ENCODE results near the gene CLCN5. TPM values are rescaled to one million over a fixed set of nuclear protein-coding genes. Genes with fewer than 3 reads are reported as not detected.

CLCN5 gene
- total RNA-seq, 1 experiment from 2014 or later: 2.9 TPM

DNA sequence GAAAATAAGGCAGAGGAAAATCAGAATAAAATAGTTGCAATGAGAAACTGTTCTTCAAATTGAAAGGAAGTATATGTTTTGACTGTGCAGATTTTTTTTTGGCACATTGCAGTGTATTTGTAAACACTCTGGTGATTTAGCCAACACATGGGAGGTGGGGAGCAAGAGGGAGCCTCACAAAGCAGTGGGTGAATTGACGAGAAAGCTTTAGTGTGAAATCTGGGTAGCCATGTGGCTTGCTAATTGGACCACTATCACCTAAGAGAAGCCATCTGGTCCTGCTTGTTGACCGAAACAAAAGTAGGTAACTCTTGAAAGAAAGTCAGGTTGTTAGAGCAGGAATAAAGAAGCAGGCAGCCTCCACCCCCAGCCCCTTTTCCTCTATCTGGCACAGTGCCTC is 10.4 kb downstream of the CLCN5 start:
- DNase-seq (ENCODE audit: low read depth): no peak

DNA sequence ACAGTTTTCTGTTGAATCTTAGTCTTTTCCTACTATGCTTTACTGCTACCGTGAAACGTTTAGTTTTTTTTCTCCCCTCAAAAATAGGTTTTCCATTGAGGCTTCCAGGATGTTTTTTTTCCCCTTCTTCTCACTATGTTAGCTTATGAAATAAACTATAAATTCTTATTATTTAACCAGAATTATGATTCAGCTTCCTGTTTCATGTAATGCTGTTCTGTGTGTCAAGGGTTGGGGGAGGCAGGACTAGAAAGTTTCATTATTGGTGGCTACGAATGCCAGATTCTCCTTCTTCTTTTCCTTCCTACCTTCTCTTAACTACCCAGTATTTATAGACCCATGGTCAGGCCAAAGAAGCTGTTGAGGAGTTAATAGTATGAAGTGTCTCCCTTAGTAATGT is 11.8 kb downstream of the CLCN5 start:
- no peak for DNase-seq (ENCODE audit: low read depth)

DNA sequence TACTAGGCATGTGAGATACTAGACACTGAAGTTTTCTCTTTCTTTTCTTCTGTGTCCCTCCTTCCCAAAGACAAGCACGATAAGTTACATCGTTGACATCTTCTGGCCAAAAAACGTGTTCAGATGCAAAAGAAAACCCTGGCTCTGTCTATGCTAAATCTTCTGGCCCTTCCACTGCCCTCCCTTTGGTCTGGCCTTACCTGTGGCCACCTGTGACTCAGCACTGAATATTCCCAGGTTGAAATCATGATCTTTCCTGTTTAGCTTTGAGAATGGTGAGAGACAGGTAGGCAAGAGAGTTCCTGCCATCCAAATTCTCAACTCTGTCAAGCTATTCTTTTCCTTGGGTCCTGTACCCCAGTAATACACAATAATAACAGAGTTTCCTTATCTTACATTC is 12.3 kb downstream of the CLCN5 start:
- DNase-seq (ENCODE audit: low read depth): no peak

DNA sequence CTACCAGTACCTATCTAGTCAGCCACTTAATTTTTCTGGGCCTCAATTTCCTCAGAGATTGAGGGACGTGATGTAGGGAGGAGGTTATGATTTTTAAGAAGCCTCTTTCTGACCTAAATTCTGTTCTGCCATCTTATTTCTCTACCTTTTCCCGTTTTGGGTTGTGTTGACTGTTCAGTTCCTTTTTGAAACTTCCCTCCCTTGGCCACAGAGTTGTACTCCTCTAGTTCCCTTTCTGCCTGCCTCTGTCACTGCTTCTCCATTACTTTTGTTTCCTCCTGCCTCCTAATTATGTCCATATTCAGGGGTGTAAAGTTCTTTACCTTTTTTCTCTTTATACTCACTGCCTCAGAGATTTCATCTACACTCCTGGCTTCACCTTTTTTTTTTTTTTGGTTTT is 25.4 kb downstream of the CLCN5 start:
- no peak for DNase-seq (ENCODE audit: low read depth)

DNA sequence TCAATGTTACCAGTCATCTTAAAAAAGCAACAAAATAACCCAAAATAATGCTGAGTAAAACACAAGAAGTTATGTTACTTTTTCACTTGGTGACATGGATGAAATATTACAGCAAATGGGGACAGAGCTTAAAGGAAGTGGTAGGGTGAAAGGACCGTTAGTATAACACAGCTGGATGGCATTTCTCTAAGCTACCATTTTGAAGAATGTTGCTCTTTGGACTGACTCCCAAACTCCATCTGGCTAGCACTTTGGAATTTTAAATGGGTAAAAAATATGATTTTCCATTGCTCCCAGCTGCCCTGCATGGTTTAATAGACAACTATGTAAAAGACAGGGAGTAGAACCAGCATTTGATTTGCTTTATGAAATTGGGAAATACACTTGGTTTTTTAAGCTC is 27.6 kb downstream of the CLCN5 start:
- no peak for DNase-seq (ENCODE audit: low read depth)

DNA sequence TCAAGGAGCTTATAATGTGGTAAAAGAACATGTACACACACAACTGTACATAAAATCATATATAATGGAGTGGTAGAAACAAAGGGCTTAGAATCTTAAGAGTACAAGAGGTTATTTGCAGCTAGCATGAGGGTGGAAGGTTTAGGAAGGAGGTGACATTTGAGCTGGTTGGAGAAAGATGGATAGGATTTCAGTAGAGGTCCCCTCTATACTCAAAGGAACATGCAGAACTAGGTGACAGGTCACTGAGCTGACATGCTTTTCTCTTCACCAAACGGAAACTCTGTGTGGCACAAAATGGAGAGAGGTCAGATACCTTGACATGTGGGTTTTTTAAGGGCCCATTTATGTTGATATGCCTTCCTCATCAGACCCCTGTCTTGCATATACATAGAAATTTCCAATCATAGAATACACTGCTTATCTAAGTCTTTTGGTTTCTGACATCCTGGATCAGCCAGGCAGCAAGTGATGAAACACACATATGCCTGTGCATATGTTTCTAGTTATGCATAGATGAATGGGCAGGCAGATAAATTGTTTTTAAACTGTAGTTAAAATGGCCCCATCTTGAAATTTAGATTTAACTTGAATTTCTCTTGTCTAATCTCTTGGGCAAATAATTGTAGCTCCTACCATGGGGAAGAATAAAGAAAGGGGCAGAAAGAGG is 29.3 kb downstream of the CLCN5 start:
- DNase-seq (ENCODE audit: low read depth): no peak

DNA sequence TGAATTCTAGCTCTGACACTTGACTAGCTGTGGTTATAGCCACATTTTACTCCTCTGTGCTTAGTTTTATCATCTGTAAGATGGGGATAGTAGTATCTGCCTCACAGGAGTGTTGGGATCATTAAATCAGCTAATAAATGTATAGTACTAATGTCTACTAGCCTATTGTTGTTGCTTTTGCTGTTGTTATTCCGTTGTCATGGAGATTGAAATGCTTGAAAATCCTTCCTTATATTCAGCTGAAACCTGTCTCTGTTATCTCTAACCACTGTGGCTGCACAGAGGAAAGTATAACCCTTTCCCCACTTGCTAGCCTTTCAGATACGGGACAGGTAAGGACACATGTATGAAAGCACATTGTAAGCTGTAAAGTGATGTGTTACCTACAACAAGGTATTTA is 33.9 kb downstream of the CLCN5 start:
- no peak for DNase-seq (ENCODE audit: low read depth)

DNA sequence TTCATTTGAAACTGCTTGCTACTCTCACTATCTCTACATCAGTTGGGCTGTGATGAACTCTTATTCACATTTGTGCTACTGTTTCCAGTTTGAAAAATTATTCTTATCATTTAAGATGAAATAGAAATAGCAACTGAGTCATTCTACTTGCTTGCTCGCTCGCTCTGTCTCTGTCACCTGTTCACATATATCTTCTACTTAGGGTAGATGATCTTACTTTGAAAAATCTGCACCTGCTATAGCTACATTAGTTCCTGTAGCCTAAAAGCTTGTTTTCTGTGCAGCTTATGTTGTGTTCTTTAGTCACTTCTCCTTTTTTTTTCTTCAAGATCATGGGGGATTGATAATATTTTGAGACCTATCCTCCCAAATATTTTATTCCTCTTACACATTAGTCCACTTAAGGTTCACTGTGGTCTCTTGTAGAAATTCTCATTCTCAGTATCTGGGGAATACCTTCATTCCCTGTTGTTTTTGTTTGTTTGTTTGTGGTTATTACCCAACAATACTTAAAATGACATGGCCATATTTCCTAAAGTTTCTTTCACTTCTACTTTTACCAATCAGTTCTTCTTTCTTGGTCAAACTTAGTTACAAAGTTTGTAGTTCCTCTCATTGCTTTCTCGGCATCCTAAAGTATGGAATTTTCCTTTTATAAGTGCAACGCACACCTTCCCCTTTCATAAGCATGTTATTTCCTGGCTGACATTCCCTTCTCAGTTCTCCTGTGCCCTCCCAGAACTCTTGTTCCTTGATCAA is 36.5 kb downstream of the CLCN5 start:
- no peak for DNase-seq (ENCODE audit: low read depth)

DNA sequence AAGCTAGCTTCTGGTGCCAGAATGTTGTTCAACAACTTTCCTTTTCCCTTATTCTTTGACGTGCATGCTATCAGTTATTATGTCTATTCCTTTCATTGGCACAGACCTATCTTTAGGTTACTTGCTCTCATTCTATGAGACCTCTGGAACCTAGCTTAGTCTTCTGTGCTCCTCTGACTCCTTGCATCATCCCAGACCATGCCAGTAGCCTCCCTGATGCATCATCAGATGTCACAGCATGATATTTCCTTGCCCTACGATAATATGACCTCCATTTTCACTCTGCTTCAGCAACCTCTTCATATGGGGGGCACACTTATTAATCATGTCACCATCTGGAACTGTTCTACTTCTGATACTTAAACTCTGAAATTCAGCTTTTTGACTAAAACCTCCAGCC is 37.2 kb downstream of the CLCN5 start:
- no peak for DNase-seq (ENCODE audit: low read depth)

DNA sequence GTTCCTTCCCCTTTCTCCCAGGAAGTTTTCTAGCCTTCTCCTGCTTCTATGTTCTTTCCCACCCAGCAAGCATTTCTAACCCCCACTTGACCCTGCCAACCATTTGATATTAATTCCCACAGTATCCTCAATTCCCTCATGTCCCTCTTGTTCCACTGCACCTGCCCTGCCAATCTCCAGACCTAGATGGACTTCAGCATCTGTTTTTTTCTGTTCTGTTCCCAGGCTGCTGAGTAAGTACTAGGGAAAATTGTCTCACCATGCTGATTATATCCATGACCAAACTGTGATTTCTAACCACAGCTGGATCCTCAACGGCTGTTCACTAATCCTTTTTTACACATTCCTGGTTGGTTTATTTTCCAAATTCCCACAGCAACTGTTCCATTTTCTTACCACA is 37.7 kb downstream of the CLCN5 start:
- DNase-seq (ENCODE audit: low read depth): no peak

DNA sequence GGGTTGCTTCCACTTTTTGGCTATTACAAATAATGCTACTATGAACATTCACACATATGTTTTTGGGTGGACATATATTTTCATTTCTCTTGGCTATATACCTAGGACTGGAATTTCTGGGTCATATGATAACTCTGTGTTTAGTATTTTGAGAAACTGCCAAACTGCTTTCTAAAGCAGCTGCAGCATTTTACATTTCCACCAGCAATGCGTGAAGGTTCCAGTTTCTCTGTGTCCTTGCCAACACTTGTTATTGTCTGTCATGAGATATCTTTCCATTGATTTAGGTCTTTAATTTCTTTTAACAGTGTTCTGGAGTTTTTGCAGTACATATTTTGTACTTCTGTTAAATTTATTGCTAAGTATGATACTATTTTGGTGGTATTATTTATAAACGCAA is 48.3 kb downstream of the CLCN5 start:
- no peak for DNase-seq (ENCODE audit: low read depth)

DNA sequence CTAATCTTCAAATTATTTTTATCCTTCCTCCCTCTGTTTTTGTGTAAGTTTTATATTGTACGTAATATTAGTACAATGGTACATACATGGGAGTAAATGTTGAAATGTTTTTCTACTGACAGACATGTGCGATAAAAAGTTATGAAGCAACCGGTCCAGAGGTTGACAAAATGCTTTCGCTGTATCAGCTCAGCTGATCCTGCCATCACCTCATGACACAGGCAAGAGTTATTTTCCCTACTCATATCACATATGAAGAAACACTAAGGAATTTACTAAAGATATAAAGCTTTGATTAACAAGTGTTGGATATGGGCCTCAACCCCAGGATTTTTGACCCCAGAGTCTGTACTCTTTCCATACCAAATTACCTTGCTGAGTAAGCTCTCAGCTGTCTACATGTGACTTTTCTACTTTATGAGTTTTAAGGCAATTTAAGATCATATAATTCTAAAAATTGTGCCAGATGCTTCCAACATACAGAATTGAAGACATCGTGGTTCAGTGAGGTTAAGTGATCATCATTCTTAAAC is 50.0 kb downstream of the CLCN5 start:
- DNase-seq (ENCODE audit: low read depth): no peak

DNA sequence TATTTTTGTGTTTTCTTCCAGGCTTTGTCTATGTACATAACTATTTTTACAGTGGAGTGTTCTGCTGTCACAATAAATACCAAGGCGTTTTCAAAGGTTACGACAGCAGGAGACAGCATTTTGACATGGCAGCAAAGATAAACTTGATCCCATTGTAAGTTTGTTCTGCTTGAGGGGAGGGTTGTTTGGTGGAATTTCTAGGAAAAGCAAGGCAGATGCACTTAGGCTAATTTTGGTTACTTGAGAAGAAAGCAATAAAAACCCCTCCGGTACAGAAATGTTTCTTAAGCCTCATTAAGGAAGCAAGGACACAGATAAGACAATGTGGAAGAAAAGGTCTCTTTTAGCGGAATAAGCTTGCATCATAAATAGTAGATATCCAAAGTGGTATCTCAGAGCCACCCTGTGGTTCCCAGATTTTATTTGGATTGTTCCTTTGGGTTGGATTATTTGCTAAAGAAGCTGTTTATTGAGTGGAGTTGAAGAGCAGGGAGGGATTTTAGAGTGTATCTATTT is 54.3 kb downstream of the CLCN5 start:
- no peak for DNase-seq (ENCODE audit: low read depth)

DNA sequence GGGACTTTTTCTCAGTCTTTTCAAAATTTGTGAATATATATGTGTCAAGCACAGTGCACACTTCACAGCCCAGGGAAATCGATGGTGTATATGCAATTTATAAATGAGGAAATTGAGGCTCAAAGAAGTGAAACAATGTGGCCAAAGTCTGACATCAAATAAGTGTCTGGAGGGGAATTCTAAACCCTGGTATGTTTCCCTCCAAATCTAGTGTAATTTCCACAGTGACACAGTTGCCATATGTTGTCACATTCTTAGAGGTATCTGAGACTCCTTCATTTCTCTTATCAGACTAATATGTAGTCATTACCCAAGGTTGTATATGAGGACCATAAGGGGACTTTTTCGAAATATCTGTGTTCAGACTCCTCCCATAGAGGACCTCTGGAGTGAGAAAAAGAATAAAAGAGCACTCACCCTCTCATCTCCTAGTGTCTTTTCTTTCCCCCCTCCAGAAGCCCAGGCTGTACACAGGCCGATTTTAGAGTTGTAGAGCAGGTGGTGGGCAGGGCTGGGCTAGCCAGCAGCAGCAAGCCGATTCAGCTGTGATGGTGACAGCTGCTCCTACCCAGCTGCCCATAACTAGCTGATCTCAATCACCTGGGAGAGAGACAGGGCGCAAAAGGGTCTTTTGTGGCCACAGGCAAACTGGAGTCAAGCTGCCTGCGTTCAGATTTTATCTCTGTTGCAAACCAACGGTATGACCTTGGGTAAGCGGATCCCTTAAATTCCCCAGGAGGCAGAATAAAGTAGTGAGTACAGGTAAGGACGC is 55.1 kb downstream of the CLCN5 start:
- no peak for DNase-seq (ENCODE audit: low read depth)

DNA sequence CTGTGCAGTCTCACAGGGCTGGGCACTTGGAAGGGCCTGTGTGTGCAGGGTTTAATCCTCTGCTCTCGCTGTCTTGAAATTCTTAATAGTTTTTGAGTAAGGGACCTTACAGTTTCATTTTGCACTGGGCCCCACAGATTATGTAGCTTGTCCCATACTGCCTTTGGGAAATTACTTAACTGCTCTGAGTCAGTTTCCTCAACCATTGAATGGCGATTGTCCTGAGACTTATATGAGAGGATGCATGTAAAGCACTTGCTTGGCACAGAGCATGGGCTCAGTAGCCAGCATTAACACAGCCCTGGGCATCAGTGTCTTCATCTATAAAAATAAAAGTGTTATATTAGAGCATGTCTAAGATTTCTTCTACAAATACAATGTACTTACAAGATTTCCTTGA is 55.8 kb downstream of the CLCN5 start:
- DNase-seq (ENCODE audit: low read depth): peak; percentile 21

DNA sequence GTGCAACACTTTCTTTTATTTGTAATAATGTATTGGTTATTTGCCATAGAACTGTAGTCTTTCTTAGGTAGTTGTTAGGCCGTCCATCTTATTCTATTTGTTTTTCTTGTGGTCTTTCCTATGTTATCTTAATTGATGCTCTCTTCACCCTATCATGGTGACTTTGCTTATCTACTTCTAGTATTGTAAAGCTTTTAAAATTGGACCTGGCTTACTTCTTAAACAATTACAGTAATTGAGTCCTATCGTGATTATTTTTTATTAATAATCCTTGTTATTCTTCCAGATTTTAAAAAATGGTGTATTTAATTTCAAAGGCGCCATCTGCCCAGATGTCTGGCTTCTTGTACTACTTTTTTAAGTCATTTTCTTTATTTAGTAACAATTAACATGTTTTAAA is 63.7 kb downstream of the CLCN5 start:
- no peak for DNase-seq (ENCODE audit: low read depth)

DNA sequence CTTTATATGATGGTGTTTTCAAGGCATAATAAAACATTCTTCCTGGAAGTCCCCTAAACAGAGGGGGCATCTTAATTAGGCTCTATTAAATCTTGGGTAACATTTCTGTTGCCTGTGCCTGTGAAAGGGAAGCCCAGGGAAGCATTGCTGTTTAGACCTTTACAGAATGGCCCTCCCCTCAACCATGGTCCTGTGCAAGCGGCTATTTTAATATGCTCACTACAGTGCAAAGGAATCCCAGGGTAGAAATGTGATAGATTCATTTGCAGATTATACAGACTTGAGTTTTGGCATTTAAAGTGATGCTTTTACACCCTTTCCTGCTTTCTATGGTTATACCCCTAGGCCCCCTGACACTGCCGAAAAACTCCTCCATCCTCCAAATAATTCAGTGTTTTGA is 65.3 kb downstream of the CLCN5 start:
- no peak for DNase-seq (ENCODE audit: low read depth)

DNA sequence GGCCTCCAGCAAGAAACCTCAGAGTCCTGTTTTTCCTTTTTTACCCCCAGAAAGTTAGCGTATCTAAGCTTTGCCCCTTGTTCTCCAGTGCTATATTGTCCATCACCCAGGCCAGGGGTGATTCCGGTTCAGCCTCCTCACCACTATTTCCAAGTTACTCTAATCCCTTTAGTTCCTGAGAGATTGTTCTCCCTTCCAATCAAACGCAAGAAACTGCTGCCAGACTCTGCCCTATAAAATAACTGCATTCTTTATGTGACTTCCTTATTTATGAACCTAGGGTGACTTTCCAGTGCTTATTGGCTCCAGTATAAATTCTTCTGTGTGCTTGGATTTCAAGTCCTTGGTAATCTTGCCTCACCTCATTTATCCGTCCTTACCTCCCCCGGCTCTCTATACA is 65.7 kb downstream of the CLCN5 start:
- DNase-seq (ENCODE audit: low read depth): no peak

DNA sequence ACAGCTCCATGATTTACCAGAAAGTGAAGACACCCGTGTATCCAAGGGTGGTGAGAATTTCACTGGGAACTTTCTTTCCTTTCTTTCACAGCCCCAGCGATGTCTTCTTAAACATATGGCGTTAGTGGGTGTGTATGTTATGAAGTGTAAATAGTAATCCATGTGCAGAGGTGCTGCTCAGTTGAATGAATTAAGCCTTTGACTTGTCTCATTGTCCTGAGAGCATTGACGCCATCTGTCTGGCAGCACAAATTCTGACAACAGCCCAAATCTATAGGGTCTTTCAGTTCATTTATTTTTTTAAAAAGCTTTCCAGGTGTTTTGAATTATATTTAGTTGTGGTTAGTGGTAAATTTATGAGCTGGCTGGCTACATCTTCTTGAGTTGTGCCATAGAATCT is 69.4 kb downstream of the CLCN5 start:
- no peak for DNase-seq (ENCODE audit: low read depth)

DNA sequence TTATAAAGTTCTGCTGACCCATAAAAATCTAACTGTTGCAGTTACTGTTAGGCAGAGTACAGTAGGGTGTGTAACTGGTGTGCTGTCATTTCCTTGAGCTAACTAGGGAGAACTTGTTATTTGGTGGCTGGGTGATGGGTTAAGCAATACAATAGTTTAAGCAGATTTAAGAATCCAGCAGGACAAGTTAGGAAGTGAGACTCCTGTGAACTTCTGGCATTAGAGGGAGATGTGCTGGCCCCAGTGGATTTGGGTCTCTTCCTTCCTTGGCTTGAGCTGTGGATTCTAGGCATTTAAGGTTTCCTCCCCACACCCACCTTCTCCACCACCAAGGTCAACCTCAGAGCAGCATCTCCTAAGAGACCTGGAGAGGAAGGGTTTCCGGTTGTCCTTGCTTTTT is 70.5 kb downstream of the CLCN5 start:
- no peak for DNase-seq (ENCODE audit: low read depth)

DNA sequence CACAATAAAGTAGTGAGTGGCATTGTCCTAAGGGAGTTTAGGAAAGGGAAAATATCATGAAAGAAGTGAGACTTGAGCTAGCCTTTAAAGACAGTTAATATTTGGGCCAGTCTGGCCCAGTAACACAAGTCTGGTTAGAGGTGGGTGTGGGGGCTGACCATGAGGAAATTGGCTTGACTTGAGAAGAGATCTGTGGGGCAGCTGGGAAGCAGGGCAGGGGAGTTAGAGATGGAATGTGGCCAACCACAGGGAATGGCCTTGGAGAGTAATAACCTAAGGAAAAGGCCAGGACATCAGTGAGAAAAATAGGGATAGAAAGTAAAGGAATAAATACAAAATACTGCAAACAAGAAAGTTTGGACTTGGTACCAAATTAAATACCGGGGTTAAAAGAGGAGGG is 71.3 kb downstream of the CLCN5 start:
- DNase-seq (ENCODE audit: low read depth): no peak

DNA sequence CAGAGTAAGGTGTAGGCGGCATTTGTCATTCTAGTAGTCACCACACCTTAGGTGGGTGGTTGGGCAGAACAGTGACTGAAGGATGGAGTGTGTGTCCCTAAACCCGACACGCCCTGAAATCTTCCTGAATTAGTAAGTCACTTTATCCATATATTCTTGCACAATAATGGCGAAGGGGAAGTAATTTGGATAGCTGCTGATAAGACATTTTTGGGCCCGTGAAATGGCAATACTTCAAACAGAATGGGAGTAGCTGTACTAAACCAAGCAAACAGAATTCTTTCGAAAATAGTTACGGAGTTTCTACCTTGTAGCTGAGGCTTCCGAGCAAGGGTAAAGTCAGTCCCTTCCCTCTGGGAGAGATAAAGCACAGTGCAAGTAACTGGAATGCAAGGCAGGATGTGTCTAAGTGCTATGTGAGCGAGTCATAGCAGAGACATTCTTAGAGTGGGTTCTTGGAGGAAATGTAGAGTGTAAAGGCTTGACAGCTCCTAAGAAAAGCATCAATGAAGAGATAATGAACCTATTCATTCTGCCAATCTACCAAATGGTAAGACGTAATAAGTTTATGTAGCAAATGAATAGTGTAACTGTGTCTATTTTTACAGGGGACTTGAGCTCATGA is 72.8 kb downstream of the CLCN5 start:
- peak; percentile 66 for DNase-seq (ENCODE audit: low read depth)

All from HT1080 (cell line).